Measurements from ENCODE around the gene DNAJC4.

DNA sequence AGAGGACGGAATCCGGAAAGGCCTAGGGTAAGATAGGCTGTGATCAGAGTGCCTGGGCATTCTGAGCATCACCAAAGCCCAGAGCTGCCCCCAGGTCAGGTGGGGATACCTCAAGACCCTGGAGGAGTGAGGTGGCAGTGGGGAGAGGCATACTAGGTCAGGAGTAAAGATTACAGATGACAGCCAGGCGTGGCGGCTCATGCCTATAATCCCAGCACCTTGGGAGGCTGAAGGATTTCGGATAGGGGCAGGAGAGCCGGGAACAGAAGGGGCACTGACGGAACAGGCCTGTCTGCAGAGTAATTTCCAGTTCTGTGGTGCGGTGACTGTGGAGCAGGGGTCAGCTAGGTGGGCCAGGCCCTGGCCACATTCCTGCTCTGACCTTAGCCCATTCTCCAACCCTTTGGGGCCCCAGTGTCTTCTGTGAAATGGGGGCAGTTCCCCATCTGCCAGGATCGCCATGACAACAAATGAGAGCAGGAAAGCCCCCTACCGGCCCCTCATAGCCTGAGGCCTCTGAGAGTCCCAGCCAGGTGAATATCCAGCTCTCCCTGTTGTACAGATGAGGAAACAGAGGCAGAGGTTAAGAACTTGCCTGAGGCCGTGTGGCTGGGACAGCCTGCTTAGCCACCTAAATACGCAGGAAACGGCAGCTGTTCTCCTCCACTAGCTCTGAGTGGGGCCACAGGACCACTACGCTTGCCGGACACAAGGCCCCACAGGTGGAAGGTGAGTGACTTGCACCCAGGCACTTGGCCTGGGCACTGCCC, 44.9 kb downstream of the DNAJC4 start:
- no peak for TF ChIP-seq POLR2A (IDR thresholded peaks at IDR 0.05)
- TF ChIP-seq, protein P1, sequence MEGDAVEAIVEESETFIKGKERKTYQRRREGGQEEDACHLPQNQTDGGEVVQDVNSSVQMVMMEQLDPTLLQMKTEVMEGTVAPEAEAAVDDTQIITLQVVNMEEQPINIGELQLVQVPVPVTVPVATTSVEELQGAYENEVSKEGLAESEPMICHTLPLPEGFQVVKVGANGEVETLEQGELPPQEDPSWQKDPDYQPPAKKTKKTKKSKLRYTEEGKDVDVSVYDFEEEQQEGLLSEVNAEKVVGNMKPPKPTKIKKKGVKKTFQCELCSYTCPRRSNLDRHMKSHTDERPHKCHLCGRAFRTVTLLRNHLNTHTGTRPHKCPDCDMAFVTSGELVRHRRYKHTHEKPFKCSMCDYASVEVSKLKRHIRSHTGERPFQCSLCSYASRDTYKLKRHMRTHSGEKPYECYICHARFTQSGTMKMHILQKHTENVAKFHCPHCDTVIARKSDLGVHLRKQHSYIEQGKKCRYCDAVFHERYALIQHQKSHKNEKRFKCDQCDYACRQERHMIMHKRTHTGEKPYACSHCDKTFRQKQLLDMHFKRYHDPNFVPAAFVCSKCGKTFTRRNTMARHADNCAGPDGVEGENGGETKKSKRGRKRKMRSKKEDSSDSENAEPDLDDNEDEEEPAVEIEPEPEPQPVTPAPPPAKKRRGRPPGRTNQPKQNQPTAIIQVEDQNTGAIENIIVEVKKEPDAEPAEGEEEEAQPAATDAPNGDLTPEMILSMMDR (IDR thresholded peaks at IDR 0.05), result no peak

Data from heart left ventricle (tissue), 13 donors.